CD4-positive, alpha-beta T cell treated with Interleukin-4 for 4 hours (primary cell): ENCODE data around the gene KCNE2.
"Not testable (repeated sequence)": the region's sequence is repeated elsewhere in the genome, so short reads cannot be mapped to it uniquely, and the experiment has no call there.

Source experiments
- DNase-seq: peaks from one replicate; pipeline ENCODE4 v3.0.0-alpha.2; 2020

Gene KCNE2

DNA sequence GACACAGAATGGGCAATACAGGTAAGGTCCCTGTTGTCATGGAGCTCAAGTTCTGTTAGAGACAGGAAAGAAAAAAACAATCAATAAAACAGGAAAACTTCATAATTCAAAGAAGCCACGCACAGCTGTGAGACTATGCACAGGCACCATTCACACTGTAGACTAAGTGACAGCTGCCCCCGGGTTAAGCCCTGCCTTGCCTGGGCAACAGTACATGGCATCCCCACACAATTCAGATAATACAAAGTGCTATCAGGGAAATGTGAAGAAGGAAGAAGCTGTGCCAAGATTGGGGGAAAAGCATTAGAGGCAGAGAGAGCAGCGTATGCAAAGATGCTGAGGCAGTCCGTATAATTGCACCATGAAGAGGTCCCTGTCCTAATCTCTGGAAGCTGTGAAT is 9.0 kb upstream of the KCNE2 start:
- DNase-seq = no peak

DNA sequence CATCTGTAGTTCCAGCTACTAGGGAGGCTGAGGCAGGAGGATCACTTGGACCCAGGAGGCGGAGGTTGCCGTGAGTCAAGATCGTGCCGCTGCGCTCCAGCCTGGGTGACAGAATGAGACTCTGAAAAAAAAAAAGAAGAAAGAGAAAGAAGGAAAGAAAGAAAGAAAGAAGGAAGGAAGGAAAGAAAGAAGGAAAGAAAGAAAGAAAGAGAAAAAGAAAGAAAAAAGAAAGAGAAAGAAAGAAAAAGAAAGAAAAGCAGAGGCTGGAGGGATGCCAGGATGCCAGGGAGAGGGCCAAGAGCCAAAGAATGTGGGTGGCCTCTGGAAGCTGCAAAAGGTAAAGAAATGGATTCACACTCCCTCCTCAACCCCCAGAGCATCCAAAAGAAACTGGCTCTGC is 8.2 kb upstream of the KCNE2 start:
- DNase-seq = no peak

DNA sequence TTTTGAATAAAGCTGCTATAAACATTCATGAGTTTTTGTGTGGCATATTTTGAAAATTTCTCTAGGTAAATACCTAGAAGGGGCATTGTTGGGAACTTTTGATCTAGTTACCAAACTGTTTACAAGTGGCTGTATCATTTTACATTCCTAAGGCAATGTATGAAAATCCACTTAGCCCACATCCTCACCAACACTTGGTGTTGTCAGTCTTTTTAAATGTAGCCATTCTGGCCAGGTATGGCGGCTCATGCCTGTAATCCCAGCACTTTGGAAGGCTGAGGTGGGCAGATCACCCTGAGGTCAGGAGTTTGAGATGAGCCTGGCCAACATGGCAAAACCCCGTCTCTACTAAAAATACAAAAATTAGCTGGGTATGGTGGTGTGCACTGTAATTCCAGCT is 5.9 kb upstream of the KCNE2 start:
- no peak for DNase-seq

DNA sequence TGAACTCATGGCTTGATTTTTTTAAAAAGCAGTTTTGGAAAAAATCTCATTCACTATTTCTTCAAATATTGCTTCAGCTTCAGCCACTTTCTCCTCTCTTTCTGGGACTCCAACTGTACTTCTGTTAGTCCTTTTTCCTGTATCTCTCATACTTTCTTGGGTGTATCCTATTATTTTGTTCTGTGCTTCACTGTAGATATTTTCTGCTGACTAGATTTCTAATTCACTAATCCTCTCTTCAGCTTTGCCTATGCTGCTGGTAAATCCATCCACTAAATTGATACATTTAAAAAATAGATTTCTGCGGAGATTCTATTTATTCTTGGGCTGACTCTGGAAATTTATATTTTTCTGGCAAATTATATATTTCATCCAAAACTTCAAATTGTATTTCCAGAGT is 4.9 kb upstream of the KCNE2 start:
- no peak for DNase-seq

DNA sequence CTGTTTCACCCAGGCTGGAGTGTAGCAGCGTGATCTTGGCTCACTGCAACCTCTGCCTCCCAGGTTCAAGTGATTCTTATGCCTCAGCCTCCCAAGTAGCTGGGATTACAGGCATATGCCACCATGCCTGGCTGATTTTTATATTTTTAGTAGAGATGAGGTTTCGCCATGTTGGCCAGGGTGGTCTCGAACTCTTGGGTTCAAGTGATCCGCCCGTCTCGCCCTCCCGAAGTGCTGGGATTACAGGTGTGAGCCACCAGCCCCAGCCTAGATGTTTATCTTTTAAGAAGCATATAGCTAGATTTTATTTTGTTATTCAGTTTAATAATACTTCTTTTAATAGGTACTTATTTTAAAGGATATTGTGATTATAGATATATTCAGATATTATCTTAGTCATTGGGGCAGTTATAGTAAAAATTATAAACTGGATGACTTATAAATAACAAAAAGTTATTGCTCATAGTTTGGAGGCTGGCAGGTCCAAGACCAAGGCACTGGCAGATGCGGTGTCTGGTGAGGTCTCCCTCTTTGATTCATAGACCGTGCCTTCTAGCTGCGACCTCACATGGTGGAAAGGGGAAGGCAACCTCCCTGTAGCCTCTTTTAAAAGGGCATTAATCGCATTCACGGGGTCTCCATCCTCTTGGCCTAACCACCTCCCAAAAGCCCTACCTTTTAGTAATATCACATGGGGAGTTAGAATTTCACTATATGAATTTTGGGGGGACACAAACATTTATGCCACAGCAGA is 3.1 kb upstream of the KCNE2 start:
- no peak for DNase-seq

DNA sequence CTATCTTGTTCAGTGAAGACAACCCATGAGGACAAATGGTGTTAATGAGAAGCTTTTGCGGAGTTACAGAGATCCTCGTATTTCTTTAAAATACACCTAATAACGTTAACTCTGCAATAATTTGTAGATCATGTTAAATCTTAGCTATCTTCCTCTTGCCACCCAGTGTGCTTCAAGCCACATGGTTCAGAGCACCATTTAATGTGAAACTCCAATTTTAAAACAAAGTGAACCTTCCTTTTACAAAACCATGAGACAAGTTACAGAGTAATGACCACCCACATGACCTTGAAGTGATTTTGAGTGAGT is 1.7 kb upstream of the KCNE2 start:
- no peak for DNase-seq

DNA sequence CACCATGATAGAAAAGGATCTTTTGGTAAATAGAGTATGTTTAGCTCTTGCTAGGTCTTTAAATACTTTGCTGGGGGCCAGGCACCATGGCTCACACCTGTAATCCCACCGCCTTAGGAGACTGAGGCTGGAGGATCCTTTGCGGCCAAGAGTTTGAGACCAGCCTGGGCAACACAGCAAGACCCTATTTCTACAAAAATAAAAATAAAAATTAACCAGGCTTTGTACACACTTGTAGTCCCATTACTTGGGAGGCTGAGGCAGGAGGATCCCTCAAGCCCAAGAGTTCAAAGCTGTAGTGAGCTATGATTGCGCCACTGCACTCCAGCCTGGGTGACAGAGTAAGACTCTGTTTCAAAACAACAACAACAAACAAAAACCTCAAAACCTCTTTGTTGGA is 1.1 kb upstream of the KCNE2 start:
- no peak for DNase-seq

DNA sequence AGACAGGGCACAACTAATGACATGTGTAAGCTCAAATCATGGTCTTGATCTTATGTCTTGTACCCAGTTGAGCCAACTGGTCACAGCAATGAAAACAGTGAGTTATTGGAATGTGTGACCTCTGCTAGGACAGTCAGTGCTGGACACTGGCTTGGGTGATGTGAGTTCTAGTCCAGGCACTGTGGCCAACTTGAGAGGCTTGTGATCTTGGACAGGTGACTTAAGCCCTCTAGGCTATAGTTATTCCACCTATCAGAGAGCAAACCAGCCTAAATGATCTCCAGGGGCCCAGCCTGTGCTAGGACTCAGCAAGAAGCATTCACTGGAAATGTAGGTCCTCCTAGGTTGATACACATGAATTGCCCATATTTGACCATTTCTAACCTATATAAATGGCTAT is 1.1 kb downstream of the KCNE2 start:
- DNase-seq = no peak

DNA sequence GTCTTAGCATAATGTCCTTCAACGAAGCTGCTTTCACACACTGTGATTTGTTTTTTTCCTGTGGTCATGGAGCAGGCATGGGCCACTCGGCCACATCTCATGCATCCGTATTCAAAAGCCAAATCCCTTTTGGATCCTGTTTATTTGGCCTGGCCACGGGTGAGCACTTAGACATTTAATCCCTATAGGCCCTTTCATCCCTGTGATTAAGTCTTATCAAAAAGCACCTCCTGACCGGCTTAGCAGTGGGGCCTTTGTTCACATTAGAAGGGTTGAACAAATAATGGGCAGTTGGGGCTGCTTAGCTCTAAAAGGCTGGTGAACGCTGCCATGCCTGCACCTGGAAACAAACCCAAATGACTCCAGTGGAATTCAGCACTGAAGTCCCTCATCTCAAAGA is 2.0 kb downstream of the KCNE2 start:
- DNase-seq = no peak

DNA sequence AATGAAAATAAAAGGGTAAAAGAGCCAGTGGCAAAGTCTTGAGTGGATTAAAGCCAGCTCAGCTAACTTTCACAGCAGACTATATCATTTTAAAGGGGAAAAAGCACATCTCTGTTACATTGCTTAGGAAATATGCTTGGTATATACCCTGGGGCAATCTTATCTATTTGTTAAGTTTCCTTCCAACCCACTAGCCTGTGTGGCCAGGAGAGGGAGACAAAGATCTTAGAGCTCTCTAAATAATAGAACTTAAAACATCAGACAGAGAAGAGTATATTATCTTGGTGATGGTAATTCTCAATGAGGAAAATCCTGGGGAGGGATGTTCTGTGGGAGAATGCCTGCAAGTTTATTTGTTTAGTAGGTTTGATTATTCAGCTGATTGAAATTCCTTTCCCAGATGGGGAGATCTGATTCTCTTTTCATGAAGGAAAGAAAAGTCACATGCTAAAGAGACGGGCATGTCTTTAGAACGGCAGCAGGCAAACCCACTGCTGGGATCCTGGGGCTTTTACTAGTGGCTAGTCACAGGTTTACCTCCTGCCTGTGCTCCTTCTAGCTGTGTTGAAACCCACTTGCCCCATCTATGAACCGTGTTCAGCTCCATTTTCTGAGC is 3.6 kb downstream of the KCNE2 start:
- peak; percentile 56 for DNase-seq

DNA sequence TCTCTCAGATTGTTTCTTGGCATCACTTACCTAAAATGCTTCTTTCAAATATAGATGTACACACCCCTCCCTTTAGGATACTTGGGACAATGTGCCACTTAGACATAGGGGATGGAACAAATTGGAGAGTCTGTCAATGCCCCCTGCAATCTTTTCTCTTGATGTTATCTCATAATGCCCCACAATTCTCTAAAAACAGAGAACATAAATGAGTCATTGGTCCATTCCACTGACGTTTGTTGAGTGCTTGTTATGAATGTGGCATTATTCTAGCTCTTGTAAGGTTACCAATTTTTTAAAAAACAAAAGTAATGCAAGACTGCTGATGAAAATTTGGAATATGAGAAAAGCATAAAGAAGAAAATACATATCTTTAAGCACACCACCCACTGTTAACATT is 5.9 kb downstream of the KCNE2 start:
- DNase-seq = no peak

DNA sequence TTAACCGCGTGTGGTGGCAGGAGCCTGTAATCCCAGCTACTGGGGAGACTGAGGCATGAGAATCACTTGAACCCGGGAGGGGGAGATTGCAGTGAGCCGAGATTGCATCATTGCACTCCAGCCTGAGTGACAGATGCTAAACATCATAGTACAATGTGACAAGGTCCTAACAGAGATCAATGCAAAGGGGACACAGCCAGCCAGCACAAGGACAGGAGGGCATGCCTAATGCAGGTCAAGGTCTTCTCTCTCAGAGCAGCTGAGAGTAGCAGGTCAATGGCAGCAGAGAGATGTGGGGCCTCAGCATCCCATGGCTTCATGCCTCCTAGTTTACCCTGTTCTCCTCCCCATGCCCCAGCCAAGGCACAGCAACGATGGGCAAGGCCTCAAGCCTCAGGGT is 8.5 kb downstream of the KCNE2 start:
- no peak for DNase-seq

DNA sequence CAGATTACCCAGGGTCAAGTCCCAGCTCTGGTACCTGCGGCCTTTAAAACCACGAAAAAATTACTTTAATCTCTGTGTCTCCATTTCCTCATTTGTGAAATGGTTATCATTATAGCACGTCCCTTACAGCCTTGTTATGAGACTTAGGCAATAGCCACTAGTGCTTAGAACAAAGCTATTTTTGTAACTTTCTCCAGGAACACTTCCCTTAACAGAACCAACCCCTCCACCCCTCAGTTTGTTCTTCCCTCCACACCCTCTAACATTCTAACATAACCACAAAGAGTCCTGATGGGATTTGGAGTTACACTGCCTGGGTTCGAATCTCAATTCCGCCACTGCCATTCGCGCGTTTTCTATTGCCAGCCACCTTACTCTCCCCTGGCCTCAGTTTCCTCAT is 10.7 kb downstream of the KCNE2 start:
- DNase-seq = not testable (repeated sequence)

DNA sequence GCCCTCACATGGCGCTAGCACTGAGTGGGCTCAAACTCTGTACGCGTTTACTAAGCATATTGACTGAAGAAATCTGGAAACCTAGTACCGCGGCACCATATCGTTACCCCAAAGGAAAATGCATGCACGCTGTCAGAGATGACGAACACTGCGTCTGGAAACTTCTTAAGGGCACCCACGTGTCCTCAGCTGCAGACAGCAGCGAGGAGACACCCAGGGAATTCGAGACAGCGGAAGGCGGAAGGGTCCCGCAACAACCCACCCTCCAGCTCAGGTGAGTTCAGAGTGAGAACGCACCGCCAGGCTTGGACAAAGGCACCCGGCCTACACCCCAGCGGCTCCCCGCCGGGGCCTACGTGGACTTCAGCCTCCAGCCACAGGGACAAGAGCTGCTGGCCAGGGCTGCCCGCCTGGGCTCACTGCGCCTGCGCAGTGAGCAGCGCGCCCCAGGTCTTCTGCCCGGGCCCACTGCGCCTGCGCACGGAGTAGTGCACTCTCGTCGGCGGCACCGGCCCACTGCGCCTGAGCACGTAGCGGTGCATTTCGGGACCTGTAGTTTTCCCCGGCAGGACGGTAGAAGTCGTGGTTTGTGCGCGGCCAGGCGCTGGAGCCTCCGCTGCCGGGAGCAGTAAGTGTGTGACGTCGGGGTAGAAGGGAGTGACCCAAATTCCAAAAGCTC is 11.3 kb downstream of the KCNE2 start, which contains the start of gene SMIM11:
TSS of gene SMIM11 (plus strand) at position 568 of the 679 bp plus-strand sequence. CDS start 3,998 bp downstream, outside the sequence.
- not testable (repeated sequence) for DNase-seq

DNA sequence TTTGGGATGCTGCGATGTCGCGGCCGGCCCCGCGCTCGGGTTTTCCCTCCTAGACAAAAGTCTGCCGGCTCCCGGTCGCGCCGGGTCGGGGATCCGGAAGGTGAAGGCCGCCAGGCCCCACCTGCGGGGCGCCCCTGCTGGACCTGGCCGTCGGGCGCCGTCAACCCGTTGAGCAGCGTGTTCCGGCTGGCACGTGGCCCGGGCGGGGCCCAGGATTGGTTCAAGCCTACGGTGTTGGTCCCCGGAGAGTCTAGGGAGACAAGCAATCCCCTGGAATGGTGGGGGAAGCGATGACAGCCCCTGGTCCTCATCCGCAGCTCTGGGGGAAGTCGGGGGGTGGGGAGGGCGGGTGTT is 11.8 kb downstream of the KCNE2 start:
- not testable (repeated sequence) for DNase-seq

DNA sequence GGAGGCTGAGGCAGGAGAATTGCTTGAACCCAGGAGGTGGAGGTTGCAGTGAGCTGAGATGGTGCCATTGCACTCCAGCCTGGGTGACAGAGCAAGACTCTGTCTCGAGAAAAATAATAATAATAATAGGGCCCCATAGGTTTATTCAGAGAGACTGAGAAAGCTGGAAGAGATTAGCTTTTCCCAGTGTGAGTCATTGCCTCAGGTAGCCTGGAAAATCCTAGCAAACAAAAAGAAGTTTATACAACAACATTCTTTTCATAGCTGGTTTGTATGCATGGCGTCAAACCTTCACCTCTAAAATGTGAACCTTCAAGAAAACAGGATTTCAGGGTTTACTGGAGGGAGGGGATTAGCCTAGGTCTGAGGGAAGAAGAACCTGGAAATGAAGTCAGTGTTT is 19.3 kb downstream of the KCNE2 start:
- not testable (repeated sequence) for DNase-seq

DNA sequence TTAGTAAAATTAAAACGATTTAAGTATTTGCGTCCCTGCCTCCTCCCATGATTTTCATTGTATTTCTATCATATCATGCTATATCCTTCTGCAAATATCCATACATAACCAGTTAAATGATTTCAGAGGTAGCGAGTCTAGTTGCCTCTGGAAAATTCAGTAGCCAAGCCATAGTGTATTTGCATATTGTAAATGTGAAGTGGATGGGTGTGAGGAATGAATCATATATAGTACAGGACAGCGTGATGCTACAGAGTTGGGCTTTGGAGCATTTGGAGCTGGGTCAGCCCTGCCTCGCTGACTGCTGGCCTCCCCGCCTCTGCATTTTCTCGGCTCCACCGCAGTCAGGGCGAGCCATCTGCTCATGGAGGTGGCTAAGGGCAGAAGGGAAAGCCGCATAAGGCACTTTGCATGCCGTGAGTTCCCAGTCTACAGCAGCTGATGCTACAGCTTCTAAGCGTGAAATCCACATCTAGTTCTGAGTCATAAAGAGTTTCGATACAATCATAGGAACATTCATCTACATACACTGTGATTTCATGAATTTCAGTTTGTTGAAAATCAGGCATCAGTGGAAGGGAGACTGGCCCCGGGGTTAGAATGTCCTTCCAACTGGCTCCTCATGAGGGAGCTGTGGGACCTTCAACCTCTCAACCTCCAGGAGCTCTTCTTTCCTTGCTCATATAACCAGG is 20.1 kb downstream of the KCNE2 start:
- DNase-seq = not testable (repeated sequence)

DNA sequence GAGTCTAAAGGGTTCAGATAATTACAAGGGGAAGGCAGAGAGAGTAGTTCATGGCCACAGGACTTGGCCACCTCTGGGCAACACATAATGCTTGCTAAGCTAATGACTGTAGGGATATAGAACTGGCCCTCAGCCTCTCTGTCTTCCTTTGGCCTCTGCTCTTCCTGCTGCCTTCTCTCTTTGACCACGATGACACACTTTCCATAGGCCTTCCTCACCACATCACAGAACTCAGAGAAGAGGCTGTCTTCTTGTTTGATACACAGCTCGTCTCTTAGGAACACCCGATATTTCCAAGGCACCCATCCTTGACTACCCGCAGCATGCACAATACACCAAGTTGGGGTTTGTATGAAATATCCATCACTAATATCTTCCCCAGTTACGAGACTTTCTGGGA is 36.7 kb downstream of the KCNE2 start:
- not testable (repeated sequence) for DNase-seq

DNA sequence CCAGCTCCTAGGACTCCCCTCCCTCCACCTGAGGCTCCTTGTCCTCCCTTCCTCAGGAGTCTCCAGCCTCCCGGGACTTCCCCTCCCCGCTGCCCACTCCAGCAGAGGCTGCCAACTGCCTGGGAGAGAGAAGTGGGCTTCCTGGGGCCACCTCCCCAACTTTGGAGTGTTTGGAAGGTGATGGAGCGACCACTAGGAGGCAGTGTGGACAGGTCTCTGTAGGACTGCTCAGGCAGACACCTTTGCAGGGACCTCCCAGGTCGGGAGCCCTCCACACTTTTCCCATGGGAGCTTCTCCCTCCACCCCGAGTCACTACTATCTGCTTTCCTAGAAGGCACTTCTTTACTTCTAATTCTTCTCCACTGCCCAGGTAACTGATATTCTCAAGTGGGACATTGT is 40.9 kb downstream of the KCNE2 start:
- not testable (repeated sequence) for DNase-seq

DNA sequence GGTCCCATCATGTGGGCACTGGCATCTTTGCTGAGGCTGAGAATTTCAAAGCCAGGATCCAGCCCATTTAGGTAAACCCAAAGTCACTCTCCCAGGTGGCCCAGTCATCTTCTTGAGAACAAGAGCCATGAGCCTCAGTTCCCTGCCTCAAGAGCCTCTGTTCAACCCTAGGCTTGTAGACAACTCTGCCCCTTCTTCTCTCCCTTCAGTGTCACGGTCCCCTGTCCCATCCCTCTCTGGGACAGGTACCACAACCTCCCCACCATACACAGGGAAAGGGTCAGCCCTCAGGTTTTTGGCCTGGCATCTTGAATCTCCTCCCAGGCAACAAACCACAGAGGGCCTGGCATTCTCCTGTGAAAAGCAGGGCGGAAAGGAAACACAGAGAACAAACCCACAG is 41.9 kb downstream of the KCNE2 start:
- not testable (repeated sequence) for DNase-seq

DNA sequence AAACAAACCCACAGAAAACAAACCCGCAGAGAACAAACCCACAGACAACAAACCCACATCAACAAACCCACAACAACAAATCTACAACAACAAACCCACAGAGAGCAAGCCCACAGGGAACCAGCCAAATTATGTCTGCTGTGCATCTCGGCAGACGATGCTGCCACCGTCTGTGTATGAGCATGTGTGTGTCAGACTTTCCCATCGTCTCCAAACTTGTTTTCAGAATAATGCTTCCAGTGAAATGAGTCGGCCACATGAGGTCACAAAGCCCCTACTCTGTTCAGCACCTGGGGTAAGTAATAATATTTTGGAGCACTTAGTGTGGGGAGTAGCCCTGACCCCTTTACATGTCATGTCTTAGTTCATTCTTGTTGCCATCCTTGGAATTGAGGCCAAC is 42.3 kb downstream of the KCNE2 start:
- DNase-seq = not testable (repeated sequence)

DNA sequence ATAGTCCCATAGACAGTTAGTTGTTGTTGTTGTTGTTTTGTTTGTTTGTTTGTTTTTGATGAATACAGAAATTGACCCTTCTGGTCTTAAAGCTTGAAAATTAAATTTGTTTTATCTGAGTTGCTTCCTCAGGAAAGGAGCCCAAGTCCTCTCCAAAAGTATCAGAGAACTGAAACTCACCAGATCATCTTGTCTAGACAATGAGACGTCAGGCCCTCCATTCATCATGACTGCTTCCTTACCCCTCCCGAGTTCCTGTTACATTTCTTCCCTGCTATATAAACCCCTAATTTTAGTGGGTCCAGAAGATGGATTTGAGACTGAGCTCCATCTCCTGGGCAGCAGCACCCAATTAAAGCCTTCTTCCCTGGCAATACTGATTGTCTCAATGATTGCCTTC is 42.9 kb downstream of the KCNE2 start:
- not testable (repeated sequence) for DNase-seq

DNA sequence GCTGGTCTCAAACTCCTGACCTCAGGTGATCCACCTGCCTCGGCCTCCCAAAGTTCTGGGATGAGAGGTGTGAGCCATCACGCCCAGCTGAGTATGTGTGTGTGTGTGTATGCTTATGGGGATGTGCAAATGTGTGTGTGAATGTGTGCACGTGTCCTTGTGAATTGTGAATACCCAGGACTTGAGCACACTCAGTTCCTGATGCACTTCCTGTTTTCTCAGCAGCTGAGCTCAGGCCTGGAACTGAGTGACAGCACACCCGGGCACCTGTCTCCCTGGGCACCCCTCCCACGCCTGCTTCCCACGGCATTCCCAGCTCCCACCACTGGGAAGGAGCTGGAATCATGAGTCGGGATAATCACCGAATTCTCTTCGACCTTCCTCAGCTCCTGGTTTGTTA is 43.5 kb downstream of the KCNE2 start:
- DNase-seq = not testable (repeated sequence)
